ENCODE results near the gene COX7A2. TPM values are rescaled to one million over a fixed set of nuclear protein-coding genes. Genes with fewer than 3 reads are reported as not detected.

The COX7A2 gene
- total RNA-seq, 1 donor from 2014 or later = 302 TPM

DNA sequence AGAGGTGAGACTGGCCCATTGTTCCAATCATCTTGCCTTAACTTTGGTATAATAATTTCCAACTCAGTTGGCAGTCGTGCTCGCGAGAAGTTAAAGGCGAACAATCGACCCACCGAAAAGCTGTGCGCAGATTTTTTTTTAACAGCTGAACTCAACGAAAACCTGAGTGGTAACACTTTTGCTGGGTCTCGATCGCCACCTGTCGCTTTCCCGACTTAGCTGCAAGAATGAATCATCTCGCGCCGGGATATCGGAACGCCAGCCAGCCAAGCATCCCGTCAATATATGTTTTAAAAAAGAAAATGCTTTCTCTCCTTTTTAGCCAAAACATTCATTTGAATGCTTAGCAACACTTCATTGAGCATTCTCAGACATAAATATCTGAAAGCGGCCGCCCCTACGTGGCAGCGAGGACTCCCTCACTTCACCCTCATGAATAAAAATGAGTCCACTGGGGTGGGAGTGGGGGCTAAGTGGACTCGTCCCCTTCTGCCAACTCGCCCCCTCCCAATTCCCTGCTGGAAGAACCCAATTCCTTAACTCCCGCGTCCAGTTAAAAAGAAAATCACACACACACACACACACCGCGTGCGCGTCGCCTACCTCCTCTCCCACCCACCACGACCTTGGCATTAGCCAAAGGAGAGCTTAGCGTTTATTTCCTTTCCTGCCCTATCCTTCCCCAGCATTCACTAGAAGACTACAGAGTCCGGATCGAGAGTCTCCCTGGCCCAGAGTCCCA, 39.2 kb downstream of the COX7A2 start:
- peaks cover 67% of the 10 kb centered on the region for H3K4me1 Mint-ChIP-seq (ENCODE audit: low read depth)
- TF ChIP-seq, protein P1, sequence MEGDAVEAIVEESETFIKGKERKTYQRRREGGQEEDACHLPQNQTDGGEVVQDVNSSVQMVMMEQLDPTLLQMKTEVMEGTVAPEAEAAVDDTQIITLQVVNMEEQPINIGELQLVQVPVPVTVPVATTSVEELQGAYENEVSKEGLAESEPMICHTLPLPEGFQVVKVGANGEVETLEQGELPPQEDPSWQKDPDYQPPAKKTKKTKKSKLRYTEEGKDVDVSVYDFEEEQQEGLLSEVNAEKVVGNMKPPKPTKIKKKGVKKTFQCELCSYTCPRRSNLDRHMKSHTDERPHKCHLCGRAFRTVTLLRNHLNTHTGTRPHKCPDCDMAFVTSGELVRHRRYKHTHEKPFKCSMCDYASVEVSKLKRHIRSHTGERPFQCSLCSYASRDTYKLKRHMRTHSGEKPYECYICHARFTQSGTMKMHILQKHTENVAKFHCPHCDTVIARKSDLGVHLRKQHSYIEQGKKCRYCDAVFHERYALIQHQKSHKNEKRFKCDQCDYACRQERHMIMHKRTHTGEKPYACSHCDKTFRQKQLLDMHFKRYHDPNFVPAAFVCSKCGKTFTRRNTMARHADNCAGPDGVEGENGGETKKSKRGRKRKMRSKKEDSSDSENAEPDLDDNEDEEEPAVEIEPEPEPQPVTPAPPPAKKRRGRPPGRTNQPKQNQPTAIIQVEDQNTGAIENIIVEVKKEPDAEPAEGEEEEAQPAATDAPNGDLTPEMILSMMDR (IDR thresholded peaks at IDR 0.05) = peak; percentile 91
- H3K36me3 Mint-ChIP-seq (ENCODE audit: low read depth) = peaks cover 29% of the 10 kb centered on the region
- H3K4me3 Mint-ChIP-seq (ENCODE audit: unreplicated experiment) = peak overlapping the region; percentile 95
- no peaks in the 10 kb centered on the region for H3K9me3 Mint-ChIP-seq (ENCODE audit: low read depth)
- no peaks in the 10 kb centered on the region for H3K27me3 Mint-ChIP-seq (ENCODE audit: low read depth)
- DNase-seq (ENCODE audit: low spot score) = no peak
- peak overlapping the region; percentile 99 for H3K27ac Mint-ChIP-seq (ENCODE audit: unreplicated experiment)

- TF ChIP-seq, protein P1 (IDR thresholded peaks at IDR 0.05) = no peak
- no peak for DNase-seq (ENCODE audit: low spot score)
- Mint-ChIP-seq H3K36me3 (ENCODE audit: low read depth) (peaks cover 29% of the 10 kb centered on the region), H3K27ac (ENCODE audit: unreplicated experiment) (peak overlapping the region; percentile 99), H3K9me3 (ENCODE audit: low read depth) (no peaks in the 10 kb centered on the region), H3K4me1 (ENCODE audit: low read depth) (peaks cover 66% of the 10 kb centered on the region), H3K27me3 (ENCODE audit: low read depth) (no peaks in the 10 kb centered on the region), H3K4me3 (ENCODE audit: unreplicated experiment) (peak overlapping the region; percentile 95)
Measured at GRCh38 chr6:75203721-75204120, 39.9 kb downstream of the COX7A2 start.

DNA sequence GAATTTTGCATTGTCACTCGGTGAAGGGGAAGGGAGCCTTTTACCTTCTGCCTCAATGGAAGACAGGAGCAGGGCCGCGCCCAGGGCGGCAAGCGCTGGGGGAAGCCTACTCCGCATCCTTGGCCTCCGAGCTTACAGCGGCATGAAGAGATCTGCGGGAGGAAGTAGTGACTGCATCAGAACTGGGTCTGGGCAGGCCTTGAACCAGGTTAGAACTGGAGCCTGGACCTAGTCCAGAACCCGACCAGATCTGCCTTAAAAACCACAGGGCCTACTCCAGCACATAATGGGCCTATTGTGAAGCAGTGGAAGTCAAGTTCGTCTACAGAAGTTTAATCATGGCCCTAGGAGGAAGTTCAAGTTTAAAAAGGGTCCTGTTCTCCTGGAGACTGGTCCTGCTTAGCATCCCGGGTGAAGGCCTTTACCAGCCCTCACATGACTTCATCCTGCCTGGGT, 40.9 kb downstream of the COX7A2 start:
- Mint-ChIP-seq H3K4me1 (ENCODE audit: low read depth) (peaks cover 64% of the 10 kb centered on the region), H3K4me3 (ENCODE audit: unreplicated experiment) (peak overlapping the region; percentile 95), H3K9me3 (ENCODE audit: low read depth) (no peaks in the 10 kb centered on the region), H3K36me3 (ENCODE audit: low read depth) (peaks cover 32% of the 10 kb centered on the region), H3K27ac (ENCODE audit: unreplicated experiment) (peak overlapping the region; percentile 99), H3K27me3 (ENCODE audit: low read depth) (no peaks in the 10 kb centered on the region)
- peak; percentile 52 for DNase-seq (ENCODE audit: low spot score)
- TF ChIP-seq, protein P1 (IDR thresholded peaks at IDR 0.05) = no peak

- TF ChIP-seq, protein P1 (IDR thresholded peaks at IDR 0.05) = peak; percentile 37
- H3K9me3 Mint-ChIP-seq (ENCODE audit: low read depth) = no peaks in the 10 kb centered on the region
- peaks cover 33% of the 10 kb centered on the region for H3K36me3 Mint-ChIP-seq (ENCODE audit: low read depth)
- peak; percentile 90 for DNase-seq (ENCODE audit: low spot score)
- H3K27ac Mint-ChIP-seq (ENCODE audit: unreplicated experiment) = peak overlapping the region; percentile 99
- peak overlapping the region; percentile 95 for H3K4me3 Mint-ChIP-seq (ENCODE audit: unreplicated experiment)
- H3K4me1 Mint-ChIP-seq (ENCODE audit: low read depth) = peaks cover 63% of the 10 kb centered on the region
- H3K27me3 Mint-ChIP-seq (ENCODE audit: low read depth) = no peaks in the 10 kb centered on the region
Measured at GRCh38 chr6:75201901-75202672, 41.5 kb downstream of the COX7A2 start.

DNA sequence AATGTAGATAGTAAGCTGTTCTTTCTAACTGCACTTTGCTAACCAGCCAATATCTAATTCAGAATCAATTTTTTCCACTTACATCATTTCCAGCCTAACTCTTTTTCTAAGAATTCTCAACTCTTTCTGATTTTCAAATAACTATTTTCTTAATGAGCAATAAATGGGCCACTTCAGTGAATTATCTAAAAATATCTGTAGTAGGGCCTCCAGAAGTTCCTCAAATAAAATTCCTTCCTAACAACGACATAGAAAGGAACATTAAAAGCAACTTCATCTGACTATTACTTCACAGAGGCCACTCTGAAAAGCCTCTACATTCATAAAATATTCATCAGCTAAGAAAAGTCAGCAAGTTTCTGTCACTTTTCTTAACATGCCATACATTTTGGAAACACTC, 42.6 kb downstream of the COX7A2 start:
- Mint-ChIP-seq H3K4me3 (ENCODE audit: unreplicated experiment) (peak overlapping the region; percentile 95), H3K27me3 (ENCODE audit: low read depth) (no peaks in the 10 kb centered on the region), H3K36me3 (ENCODE audit: low read depth) (peaks cover 33% of the 10 kb centered on the region), H3K9me3 (ENCODE audit: low read depth) (no peaks in the 10 kb centered on the region), H3K4me1 (ENCODE audit: low read depth) (peaks cover 65% of the 10 kb centered on the region), H3K27ac (ENCODE audit: unreplicated experiment) (peak overlapping the region; percentile 99)
- TF ChIP-seq, protein P1 (IDR thresholded peaks at IDR 0.05) = no peak
- DNase-seq (ENCODE audit: low spot score) = no peak

All from chondrocyte (in vitro differentiated cells).